ENCODE results near the gene ATG5.

The ATG5 gene

DNA sequence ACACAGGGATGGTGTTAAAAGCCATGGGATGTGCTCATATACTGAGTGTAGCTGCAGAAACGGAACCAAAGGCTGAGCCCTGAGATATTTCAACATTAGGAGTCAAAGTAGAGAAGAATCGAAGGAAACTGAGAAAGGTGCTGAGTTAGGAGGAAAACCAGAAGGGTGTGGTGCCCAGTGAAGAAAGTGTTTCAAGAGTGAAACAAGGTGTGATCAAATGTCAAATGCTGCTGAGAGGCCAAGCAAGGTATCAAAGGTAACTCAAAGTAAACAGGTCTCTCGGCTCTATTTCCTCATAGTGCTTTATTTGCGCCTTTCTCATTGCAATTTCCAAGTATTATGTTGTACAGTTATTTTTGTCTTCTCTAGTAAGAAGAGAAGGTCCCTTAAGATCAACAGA lies 145.4 kb downstream of the ATG5 start:
- no peak for DNase-seq (ENCODE audit: low spot score)

DNA sequence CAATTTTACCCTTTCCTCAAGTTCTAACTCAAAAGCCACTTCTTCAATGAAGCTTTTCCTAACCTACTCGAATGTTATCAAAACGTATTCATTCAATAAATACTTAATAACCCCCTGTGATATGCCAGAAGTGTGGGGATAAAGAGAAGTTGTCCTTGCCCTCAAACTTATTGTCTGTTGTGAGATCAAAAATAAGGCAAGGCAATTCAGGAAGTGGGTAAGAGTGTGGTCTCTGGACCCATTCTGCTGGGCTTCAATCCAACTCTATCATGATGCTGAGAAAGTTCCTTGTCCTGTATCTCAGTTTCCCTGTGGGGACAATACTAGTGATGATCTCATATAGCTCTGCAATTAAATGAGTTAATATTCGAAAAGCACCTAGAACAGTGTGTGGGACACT lies 146.7 kb downstream of the ATG5 start:
- no peak for DNase-seq (ENCODE audit: low spot score)

DNA sequence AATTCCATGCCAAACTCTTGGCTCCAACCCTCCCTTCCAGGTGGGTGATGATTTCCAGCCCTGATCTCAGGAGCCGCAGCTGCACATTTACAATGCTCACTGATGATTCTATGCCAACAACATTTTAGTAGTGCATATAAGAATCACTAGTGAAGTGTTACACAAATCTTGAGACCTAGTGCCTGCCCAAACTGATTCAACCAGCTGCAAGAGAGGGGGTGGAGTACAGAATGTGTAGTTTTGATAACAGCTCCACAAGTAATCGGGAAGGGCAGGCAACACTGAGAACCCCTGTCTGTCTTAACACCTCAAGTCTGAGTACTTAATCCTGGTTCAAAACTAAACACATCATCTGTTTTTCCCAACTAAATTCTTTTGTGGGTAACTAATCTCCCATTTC lies 147.8 kb downstream of the ATG5 start:
- DNase-seq (ENCODE audit: low spot score) = no peak

DNA sequence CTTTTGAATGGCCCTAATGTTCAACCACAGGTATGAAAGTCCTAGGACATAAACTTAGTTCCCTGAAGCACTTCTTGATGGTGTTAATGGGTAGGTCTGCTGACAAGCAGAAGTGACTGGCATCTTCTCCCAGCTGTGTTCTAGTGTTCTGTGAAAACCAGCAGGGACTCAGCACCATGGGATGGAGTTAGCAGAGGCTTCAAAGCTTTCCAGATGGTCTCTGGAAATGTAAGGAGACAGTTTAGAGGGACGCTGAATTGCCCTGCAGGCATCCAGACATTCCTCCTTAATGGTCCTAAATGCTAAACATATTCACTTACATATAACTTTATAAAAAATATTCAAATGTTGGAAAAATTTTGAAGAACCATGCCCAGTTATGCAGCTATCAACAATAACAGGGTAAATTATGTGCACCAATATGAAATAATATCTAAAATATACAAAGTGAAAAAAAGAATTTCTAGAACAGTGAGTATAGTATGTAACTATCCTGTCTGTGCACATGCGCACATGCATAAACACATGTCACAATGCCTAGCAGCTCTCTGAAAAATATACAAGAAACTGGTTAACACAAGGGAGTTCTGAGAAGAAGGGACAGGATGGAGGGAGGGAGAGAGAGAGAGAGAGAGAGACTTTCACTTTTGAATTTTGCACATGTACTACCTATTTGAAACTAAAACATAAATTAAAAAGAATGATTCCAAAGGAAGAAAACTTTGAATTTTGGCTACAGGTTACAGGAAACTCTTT lies 152.3 kb downstream of the ATG5 start:
- no peak for DNase-seq (ENCODE audit: low spot score)

DNA sequence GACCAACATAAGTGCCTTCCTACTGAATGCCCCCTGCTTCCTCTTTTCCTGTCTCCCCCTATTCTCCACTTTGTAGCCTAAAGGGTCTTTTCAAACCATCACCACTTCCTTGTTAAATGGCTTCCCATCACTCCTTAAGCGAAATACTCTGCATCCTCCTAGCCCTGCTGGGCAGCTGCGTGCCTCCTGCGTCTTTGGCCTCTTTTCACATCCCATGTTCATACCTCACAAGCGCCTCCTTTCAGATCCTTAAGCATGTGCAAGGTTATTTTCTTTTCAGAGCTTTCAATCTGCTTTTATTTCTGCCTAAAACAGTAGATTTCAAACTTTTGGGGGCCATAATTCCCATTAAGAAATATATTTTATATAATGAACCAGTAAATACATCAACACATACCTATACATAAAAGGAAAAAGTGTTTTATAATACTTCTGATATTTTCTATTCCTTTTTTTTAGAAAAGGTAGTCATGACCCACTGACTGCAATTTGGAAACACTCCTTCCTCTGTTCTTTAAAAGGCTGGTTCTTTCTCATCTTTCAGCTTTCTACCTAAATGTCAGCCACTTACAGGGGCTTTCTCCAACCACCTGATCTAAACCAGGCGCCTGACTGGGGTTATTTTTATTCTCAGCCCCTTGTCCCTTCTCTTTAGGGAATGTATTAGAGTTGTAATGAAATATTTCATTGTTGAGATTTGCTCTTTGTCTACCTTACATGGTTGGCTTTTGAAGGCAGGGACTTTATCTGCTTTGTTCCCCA lies 155.3 kb downstream of the ATG5 start:
- DNase-seq (ENCODE audit: low spot score) = no peak

DNA sequence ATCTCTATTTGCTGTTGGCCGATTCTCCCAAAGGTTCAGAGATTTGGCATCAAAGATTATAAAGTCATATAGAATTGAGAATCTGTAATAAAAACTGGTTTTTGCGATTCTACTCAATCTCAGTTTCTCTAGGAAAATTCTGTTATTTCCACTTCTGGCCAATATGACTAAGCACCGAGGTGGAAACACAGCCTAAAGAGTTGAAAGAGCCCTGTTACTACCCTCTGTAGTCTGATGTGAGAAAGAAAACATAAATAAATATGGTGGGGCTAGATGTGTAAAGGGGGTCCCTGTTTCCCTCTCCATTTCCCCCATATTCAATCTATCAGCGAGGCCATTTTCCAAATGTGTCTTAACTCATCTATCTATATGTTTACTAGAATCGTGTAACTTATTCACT lies 156.0 kb downstream of the ATG5 start:
- no peak for DNase-seq (ENCODE audit: low spot score)

DNA sequence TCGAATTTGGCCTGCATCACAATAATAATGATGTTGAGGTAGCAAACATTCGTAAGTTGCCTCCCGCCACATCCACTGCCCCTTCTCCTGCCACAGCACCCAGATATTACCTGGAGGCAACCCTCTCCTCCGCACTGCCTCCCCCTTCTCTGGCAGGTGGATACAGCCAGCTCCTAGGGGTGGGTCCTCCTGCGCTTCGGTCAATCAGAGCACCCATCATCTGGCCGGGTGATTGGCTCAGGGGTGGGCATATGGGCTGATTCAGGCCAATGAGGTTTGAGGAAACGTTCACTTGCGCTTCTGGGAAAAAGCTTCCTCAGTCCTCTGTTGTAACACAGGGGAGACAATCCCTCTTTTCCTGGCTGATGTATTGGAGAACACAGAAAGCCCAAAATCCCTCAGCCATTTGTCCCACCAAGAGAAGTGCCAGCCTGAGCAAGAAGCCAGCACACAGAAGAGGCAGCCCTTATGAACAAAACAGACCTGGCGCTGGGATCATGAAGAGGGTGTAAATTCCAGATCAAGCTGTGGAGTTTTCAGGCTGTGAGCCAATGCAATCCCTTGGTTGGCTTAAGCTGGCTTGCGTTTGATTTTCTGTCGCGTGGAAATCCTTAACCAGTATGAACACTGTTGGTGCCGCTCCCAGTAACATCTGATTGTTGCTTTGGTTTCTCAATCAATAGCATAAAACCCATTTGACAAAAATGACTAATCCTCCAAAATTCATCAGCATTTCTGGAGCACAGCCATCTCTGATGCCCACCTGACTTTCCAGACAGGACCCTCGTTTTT lies 157.3 kb downstream of the ATG5 start:
- no peak for DNase-seq (ENCODE audit: low spot score)

DNA sequence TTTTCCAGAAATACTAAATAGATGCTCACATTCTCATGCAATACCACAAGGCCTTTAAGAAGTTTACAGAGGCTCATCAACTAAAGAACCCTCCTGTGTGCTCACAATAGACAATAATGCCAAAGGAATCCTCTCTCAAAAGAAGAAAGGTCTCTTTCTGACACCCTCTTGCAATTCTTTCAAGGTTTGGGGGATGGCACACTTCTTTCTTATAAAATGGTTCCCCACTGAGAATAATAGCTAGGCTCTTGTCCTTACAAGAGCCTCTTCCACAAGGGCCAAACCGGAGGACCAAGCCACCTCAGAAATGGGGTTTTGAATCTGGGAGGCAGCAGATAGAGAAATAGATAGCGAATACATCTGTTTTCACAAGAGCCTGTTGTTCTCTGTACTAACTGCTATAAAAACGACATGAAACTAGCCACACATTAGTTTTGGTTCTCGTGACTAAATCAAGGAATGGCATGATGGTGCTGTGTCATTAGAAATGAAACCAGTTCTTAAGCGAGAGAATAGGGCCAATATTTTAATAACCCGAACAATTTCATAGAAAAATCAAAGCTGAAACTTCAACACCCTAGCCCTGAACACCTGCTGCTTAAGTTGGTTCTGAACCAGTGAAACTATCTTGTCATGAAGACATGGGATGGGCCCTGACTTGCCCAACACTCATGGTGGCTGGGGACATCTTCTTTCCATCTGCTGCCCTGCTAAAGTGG lies 158.3 kb downstream of the ATG5 start:
- DNase-seq (ENCODE audit: low spot score) = no peak

DNA sequence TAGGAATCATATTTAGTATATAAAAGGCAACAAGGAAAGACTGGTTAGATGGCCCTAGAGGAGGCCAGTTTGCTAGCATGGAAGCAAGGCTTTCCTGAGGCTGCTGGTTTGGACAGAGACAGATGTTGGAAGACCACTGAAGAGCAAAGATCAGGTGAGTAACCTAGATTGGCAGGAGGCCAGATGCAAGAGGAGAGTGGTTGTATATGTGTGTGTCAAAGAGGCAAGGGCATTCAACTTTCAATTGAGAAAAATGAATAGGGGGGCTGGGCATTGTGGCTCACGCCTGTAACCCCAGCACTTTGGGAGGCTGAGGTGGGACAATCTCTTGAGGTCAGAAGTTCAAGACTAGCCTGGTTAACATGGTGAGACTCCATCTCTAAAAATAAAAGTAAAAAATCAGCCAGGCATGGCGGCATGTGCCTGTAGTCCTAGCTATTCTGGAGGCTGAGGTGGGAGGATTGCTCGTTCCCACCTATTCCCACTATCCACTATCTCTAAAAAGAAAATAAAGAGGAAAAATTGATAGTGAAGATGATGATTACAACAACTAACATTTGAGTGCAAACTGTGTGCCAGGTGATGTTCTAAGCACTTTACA lies 159.6 kb downstream of the ATG5 start:
- DNase-seq (ENCODE audit: low spot score) = peak; percentile 43

DNA sequence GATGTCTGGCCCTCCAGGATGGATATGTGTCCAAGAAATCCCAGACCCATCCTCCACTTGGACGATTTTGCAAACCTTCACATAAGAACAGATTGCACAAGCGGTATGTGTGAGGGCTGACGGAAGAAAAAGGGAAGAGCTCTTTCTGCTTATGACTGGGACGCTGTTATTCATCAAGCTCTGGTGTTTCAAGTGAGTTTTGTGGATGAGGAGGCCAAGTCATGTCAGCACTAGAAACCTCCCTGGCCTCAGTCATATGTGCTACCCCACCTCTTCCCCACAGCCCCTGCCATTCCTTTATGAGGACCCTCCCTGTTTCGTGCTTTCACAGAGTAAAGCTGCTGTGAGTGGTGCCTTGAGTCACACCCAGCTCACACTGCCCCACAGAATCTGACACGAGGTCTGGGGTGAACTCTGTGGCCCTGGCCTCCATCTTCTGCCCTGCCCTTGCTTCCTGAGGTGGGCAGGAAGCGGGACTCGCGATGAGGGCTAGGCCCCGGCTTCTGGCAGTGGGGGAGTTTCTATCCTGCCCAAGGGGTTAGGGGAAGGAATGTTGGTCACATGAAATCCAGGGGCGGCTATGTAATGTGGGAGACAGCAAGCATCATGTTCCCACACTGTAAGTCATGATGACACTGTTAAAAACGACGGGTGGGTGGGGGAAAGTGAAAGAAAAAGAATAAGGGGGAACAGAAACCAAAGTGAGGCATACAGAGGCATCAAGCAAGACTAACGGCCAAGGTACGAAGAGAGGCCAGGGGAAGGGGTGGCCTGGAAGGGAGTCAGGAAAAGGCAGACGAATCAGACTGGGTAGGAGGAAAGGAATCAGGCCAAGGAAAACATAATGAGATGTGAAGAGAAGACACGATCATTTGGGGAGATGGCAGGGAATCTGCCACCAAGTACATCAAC lies 161.3 kb downstream of the ATG5 start:
- DNase-seq (ENCODE audit: low spot score) = no peak

DNA sequence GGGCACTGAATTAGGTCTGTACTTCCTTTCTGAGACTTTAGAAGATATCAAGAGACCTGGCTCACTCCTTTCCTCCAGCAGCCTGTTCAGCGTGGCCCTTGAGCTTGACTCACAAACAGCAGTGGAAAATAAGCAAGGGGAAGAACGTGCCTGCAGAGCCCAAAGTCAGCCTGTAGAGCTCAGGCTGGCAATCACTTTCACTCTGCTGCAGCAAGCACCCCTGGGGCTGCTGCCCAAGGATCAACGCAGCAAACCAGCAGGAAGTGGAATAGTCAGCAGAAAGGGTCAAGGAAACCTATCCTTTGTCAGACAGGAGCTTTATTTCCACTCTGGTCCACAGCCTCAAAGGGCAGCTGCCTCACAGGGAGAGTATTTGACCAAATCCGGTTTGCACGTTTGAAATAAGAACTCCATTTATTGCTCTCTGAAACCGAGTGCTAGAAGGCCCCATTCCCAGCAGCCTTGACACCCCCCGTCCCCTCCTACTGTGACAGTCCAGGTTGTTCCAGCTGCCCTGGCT lies 162.1 kb downstream of the ATG5 start:
- no peak for DNase-seq (ENCODE audit: low spot score)

DNA sequence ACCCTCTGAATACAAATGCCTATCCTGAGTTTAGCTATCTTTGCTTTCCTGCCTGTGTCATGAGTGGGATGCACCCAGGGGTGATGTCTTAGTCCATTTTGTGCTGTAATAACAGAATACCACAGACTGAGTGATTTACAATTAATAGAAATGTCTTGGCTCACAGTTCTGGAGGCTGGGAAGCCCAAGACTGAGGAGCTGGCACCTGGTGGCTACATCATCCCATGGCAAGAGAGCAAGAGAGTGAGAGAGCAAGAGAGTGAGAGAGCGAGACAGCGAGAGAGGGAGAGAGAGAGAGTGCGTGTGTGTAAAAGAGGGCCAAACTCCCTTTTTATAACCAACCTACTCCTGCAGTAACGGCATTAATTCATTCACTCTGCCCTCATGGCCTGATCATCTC lies 162.6 kb downstream of the ATG5 start:
- no peak for DNase-seq (ENCODE audit: low spot score)

DNA sequence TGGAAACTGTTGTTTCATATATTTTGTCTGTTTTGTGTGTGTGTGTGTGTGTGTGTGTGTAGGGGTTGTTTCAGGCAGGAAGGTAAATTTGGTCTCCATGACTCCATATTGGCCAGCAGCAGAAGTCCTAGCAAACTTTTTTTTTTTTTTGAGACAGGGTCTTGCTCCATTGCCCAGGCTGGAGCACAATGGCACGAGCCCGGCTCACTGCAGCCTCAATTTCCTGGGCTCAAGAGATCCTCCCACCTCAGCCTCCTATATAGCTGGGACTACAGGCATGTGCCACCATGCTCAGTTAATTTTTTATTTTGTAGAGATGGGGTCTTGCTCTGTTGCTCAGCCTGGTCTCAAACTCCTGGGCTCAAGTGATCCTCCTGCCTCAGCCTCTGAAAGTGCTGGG lies 163.7 kb downstream of the ATG5 start:
- no peak for DNase-seq (ENCODE audit: low spot score)

DNA sequence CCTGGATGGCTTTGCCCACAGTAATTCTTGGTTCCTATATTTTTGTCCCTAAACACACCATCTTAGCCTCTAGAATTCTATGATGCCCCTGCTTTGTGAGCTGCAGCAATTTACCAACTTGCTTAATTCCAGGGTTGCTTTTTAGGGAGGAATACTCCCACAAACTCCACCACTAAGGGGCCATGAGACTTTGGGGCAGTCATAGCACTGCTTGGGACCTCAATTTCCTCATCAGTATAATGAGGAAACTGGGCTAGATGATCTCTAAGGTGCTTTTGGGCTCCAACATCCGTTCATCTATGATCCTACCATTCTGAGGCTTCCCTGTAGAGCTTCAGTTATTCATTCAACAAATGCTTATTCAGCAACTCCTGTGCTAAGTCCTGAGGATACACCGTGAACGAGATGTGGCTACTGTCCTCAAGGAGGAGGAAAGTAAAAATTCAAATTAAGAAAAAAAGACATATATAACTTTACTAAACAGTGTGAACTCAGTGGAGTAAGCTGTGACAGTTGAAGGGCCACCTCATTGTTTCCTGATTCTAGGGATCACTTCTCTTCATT lies 164.2 kb downstream of the ATG5 start:
- DNase-seq (ENCODE audit: low spot score) = no peak

DNA sequence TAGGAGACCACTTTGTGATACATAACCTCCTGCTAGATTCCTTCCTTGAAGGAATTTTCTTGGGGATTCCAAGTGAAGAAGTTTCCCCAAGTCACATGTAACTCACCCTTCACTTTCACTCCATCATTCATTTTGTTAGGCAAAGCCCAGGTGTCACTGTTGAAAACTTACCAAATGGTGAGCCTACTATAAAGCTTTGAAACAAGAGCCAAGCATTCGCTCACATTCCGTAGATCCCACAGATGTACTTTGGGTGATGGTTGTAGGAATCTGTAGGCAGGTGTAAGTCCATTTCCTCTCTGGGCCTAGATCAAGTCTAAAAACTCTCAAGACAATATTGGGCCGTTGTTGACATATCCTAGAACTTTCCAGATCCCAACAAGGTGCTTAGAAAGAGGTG lies 165.4 kb downstream of the ATG5 start:
- DNase-seq (ENCODE audit: low spot score) = no peak

DNA sequence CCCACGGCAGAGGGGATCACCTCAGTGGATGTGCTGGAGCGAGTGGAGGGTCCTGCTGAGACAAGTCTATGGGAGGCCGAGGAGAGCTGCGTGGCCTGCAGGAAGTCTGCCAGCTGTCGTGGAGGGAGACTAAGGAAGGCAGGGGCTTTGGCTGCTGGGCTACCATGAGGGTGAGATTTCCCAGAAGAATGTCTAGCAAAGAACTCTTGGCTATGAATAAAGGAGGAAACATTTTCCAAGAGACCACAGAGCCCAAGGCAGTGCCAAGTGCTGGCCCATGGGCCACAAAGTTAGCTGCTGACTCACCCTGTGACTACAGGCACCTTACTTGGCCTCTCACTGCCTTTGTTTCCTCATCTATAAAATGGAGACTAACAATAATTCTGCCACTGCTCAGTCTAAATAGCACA lies 166.0 kb downstream of the ATG5 start:
- DNase-seq (ENCODE audit: low spot score) = no peak

DNA sequence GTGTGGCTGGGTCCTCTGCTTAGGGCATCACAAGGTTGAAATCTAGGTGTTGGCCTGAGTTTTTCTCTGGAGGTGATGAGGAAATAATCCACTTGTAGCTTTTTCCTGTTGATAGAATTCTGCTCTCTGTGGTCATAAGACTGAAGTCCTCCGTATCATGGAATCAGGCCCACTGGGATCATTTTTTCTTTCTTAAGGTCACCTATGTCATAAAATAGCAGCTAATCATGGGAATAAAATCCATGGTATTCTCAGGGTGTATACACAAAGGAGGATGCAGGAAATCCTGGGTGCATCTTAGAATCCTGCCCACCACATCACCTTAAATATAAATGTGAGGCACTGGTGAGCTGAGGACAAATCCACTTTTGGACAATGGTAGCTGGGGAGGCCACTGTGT lies 166.7 kb downstream of the ATG5 start:
- DNase-seq (ENCODE audit: low spot score) = no peak

DNA sequence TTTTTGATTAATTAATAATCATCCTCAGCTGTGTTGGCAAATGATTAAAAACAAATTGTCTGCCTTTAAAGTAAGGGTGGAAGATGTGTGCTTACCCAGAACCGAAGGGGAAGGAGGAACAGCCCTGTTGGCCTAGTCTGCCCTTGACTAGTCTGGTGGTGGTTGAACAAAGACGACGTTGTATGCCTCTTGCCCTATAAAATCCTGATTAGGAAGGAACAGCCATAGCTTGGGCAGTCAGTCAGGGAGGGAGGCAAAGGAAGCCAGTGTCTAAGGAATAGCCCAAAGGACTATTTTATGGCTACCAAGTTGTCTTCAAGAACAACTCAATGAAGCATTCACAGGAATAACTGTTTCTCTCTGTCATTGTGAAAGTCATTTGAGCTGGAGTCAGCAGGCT lies 168.7 kb downstream of the ATG5 start:
- DNase-seq (ENCODE audit: low spot score) = no peak

DNA sequence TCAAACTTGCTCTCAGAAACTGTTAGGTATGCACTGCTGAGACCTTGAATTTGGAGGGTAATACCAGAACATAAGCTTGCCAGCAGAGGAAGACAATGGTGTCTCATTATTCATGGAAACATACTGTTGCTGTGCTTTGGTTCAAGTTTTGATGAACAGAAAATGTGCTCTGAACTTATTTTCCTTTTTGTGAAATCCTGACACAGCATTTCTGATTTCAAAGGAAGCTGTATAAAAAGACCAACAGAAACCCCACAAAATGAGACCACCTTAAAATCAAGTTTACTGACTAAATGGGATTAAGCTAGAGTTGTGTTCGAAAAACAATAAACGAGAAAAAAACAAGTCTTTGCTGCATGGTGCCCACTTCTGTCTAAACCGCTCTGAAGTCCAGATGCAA lies 169.1 kb downstream of the ATG5 start:
- DNase-seq (ENCODE audit: low spot score) = no peak

DNA sequence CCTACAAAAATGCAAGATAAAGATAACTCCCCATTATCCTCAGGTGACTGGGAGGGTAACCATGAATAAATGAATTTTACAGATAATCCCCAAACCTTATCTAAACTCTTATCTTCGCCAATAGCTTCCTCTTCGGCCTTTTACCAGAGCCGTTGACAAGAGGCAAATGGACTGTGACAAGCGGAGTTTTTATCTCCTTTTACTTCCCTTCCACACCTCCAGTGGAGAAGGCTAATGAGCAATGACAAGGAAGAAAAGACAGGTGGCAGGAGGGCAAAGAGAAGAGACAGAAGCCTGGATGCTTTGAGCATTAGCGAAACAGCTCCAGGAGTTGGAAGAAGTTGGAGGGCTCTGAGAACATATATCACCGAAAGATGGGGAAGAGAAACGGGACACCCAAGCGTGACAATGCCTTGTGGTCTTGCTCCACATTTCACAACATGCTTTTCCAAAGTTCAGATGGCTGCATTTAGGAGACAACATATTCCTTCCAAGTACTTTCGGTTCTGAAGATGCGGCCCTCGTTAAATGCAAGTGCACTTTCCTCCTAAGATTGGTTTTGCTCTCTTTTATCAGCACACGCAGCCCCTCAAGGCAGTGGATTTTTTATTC lies 170.2 kb downstream of the ATG5 start:
- DNase-seq (ENCODE audit: low spot score) = no peak

Data from SW480 (cell line).